Kidney glomerular epithelial cell (primary cell): ENCODE measurements around the gene COPS7A.
A peak's percentile ranks its signal among the peaks of the same experiment; 100 is the strongest.

Experiments used
- DNase-seq: peaks from one replicate; lab custom pipeline; 2025; lab: John Stamatoyannopoulos, UW

Gene COPS7A

GRCh38 chr12:6723607-6724408 lies at the start of gene COPS7A:
TSS of gene COPS7A (plus strand) at chr12:6724046. CDS start at chr12:6724657, 611 bp downstream.
- peak; percentile 95 for DNase-seq

GRCh38 chr12:6676962-6677361 lies 46.9 kb upstream of the COPS7A start:
- no peak for DNase-seq

GRCh38 chr12:6684609-6685008 lies 39.2 kb upstream of the COPS7A start:
- DNase-seq, result no peak

- DNase-seq, result no peak
These were observed 38.0 kb upstream of the COPS7A start for GRCh38 chr12:6685814-6686213.

- DNase-seq, result no peak
These were observed 35.3 kb upstream of the COPS7A start for GRCh38 chr12:6688543-6688998.

- DNase-seq, result peak; percentile 98
These were observed 34.6 kb upstream of the COPS7A start, which contains the start of gene ZNF384 for GRCh38 chr12:6688999-6689882. TSS of gene ZNF384 (minus strand) at chr12:6689375. CDS start at chr12:6679520, 9,855 bp downstream.

GRCh38 chr12:6691473-6691872 lies 32.4 kb upstream of the COPS7A start:
- no peak for DNase-seq

- no peak for DNase-seq
These were observed 31.0 kb upstream of the COPS7A start for GRCh38 chr12:6692888-6693287.

- DNase-seq, result no peak
These were observed 30.0 kb upstream of the COPS7A start for GRCh38 chr12:6693832-6694355.

GRCh38 chr12:6694701-6695100 lies 29.1 kb upstream of the COPS7A start:
- no peak for DNase-seq

- no peak for DNase-seq
These were observed 28.4 kb upstream of the COPS7A start for GRCh38 chr12:6695313-6696045.

- DNase-seq, result peak; percentile 83
These were observed 26.9 kb upstream of the COPS7A start for GRCh38 chr12:6696690-6697583.

GRCh38 chr12:6697584-6698351 lies 26.1 kb upstream of the COPS7A start:
- peak; percentile 55 for DNase-seq

GRCh38 chr12:6698352-6699046 lies 25.3 kb upstream of the COPS7A start:
- no peak for DNase-seq

- no peak for DNase-seq
These were observed 24.4 kb upstream of the COPS7A start for GRCh38 chr12:6699259-6699988.

GRCh38 chr12:6699989-6700645 lies 23.7 kb upstream of the COPS7A start:
- no peak for DNase-seq

- no peak for DNase-seq
These were observed 23.2 kb upstream of the COPS7A start, which contains the start of gene PIANP for GRCh38 chr12:6700646-6701051. TSS of gene PIANP (minus strand) at chr12:6700815. CDS start at chr12:6698061, 2,754 bp downstream.
